ENCODE measurements around the gene TBC1D16.

DNA sequence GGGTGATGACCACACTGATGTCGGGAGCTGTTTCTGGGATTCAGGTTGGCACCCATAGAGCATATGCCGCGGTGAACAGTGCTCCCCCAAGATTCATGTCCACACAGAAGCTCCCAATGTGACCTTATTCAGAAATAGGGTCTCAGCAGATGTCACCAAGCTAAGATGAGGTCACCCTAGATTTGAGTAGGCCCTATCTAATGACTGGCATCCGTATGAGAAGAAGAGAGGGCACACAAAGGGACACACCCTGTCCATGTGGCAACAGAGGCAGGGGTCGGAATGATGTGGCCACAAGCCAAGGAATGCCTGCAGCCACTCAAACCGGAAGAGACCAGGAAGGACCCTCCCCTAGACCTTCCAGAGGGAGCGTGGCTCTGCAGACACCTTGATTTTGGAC is 35.5 kb downstream of the TBC1D16 start:
- TF ChIP-seq POLR2A (IDR thresholded peaks at IDR 0.05; ENCODE audit: low read depth, low read length) (no peak), POLR2AphosphoS5 (IDR thresholded peaks at IDR 0.05; ENCODE audit: low read depth, low read length) (no peak)

All from GM12892 (cell line).